GM12878 (cell line): Measurements from ENCODE around the gene NCDN.

Source experiments
- CBX3 ChIP-seq: fragments of 200-600 bp; sonication (generic); IDR thresholded peaks from 2 replicates; pipeline ENCODE4 v1.6.1; 2016; ENCODE audit warnings: low read depth, borderline replicate concordance
- CEBPB ChIP-seq, 2 experiments: fragments of 150-350 bp in 1 of 2; IDR thresholded peaks; 2 replicates each; pipeline ENCODE4 v1.6.1; 2012 to 2014; ENCODE audit warnings: low read depth in 2 of 2, low read length in 2 of 2, borderline replicate concordance in 1 of 2, inconsistent platforms in 1 of 2
- CREB1 ChIP-seq: IDR thresholded peaks from 2 replicates; pipeline ENCODE4 v1.6.1; 2012; ENCODE audit warnings: low read depth, mild to moderate bottlenecking, inconsistent platforms
- POLR2AphosphoS5 ChIP-seq: IDR thresholded peaks from 2 replicates; pipeline ENCODE4 v1.6.1; 2011; ENCODE audit warnings: mild to moderate bottlenecking, low read length, inconsistent platforms

GRCh38 chr1:35574125-35574654, 16.6 kb downstream of the NCDN start:
- TF ChIP-seq CEBPB (IDR thresholded peaks at IDR 0.05; ENCODE audit: borderline replicate concordance in 1 of 2, low read depth in 2 of 2, low read length in 2 of 2), result no peak
- no peak for TF ChIP-seq CREB1
- no peak for TF ChIP-seq POLR2AphosphoS5
- TF ChIP-seq CBX3, result no peak
